Activated T-helper 1 cell treated with Interleukin-2 at 50 U/mL for 16 hours (primary cell): ENCODE measurements around the gene HNRNPH2.

Source experiments
- DNase-seq: peaks from one replicate; pipeline ENCODE4 v3.0.0-alpha.2; 2020; ENCODE audit warnings: low read depth

HNRNPH2 gene

GRCh38 chrX:101460669-101461068 is 52.6 kb downstream of the HNRNPH2 start:
- no peak for DNase-seq

DNA sequence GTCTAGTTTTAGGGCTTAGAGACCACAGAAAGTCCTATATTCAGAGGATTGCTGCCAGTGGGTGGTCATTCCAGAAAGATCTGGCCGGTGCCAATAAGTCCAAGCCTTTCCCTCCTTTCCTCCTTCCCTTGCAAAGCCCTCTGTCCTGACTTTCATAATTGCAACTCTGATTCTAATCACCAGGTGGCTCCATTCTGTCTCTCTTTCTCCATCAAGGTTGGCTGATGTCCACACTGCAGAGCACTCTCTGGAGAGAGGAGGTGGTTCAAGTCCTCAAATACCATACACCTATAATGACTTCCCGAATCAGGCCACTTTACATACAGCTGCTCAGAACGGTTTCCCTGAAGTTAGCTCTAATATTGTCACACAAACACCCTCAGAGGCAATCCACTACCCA is 54.9 kb downstream of the HNRNPH2 start:
- DNase-seq: no peak
